ENCODE results near the gene ALDH3A1. TPM values are rescaled to one million over a fixed set of nuclear protein-coding genes. Genes with fewer than 3 reads are reported as not detected.

ALDH3A1 gene
- total and polyA plus RNA-seq, 2 of the 4 experiments (the other 2 are of a cell fraction) = not detected

DNA sequence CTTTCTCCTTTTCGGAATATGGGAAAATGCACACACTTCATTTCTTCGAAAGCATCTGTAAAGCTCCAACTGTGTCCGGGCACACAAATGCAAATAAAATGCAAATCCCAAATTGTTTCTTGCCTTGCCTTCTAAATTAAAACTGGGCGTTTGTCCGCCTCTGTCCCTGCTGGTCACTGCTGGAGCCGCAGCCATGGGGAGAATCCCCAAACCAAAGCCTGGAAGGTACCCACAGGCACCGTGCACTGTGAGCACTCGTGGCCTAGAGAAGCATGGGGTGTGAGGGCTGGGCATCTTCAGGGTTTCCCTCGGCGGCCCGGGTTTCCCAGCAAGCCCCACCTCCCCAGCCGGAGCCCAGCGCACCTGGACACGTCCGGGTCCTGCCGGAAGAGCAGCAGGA lies 34.6 kb downstream of the ALDH3A1 start:
- BruUV-seq (replicated peaks) = no TSS peak
- dilution Hi-C loops (cut with HindIII; ENCODE audit: low sequenced_read_pairs, unreplicated experiment) (no loop called here), intact Hi-C loops (cut with micrococcal nuclease) (no loop called here), in situ Hi-C loops (cut with MboI; ENCODE audit: low sequenced_read_pairs) (no loop called here)
- no peak overlapping the region for H2AK9ac ChIP-seq (replicated peaks; ENCODE audit: low read depth, low read length, poor library complexity)
- H3K27ac ChIP-seq (ENCODE audit: insufficient read depth, low read length) = no peak overlapping the region
- no peaks in the 10 kb centered on the region for H3K36me3 ChIP-seq (ENCODE audit: control insufficient read depth, insufficient read depth, low read length)
- no peak overlapping the region for H2BK20ac ChIP-seq (ENCODE audit: low read depth, low read length)
- 58% methylated on average over 2 of the region's 16 CpGs; no CpG with 5 or more reads in 1 of the 2 experiments for WGBS, 2 experiments (ENCODE audit: extremely low coverage in 2 of 2, insufficient read length in 1 of 2)
- H4K8ac ChIP-seq (ENCODE audit: low read depth in 2 of 2, low read length in 2 of 2) = no peak overlapping the region
- ChIA-PET CTCF (no interaction called here), POLR2A (ENCODE audit: unreplicated experiment) (no interaction called here)
- TF ChIP-seq, protein P1, sequence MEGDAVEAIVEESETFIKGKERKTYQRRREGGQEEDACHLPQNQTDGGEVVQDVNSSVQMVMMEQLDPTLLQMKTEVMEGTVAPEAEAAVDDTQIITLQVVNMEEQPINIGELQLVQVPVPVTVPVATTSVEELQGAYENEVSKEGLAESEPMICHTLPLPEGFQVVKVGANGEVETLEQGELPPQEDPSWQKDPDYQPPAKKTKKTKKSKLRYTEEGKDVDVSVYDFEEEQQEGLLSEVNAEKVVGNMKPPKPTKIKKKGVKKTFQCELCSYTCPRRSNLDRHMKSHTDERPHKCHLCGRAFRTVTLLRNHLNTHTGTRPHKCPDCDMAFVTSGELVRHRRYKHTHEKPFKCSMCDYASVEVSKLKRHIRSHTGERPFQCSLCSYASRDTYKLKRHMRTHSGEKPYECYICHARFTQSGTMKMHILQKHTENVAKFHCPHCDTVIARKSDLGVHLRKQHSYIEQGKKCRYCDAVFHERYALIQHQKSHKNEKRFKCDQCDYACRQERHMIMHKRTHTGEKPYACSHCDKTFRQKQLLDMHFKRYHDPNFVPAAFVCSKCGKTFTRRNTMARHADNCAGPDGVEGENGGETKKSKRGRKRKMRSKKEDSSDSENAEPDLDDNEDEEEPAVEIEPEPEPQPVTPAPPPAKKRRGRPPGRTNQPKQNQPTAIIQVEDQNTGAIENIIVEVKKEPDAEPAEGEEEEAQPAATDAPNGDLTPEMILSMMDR (conservative IDR thresholded peaks at IDR 0.05; ENCODE audit: low read depth, low read length) = 0 out of 2 replicates have a peak, but pooled peaks have one; percentile 11
- TF ChIP-seq CEBPB (IDR thresholded peaks at IDR 0.05; ENCODE audit: low read depth, low read length) = no peak
- TF ChIP-seq, protein P2, sequence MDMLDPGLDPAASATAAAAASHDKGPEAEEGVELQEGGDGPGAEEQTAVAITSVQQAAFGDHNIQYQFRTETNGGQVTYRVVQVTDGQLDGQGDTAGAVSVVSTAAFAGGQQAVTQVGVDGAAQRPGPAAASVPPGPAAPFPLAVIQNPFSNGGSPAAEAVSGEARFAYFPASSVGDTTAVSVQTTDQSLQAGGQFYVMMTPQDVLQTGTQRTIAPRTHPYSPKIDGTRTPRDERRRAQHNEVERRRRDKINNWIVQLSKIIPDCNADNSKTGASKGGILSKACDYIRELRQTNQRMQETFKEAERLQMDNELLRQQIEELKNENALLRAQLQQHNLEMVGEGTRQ (IDR thresholded peaks at IDR 0.05; ENCODE audit: low read depth, low read length) = no peak
- no peak overlapping the region for H3K18ac ChIP-seq (ENCODE audit: low read depth, low read length)
- no peaks in the 10 kb centered on the region for H3K79me1 ChIP-seq (ENCODE audit: low read depth in 1 of 2, low read length in 2 of 2)
- H3K4me2 ChIP-seq (ENCODE audit: low read depth, low read length) = no peak overlapping the region
- ATAC-seq (ENCODE audit: low read depth) (no peak), DNase-seq (no peak)
- H3K4me1 ChIP-seq (ENCODE audit: control insufficient read depth, insufficient read depth, low read length) = no peaks in the 10 kb centered on the region
- no peak overlapping the region for H2AFZ ChIP-seq (replicated peaks; ENCODE audit: low read length, poor library complexity)
- no peak overlapping the region for H3K4me3 ChIP-seq (ENCODE audit: insufficient read depth, low read depth, low read length)
- H3K23ac ChIP-seq (ENCODE audit: low read depth, low read length) = no peak overlapping the region
- no peak overlapping the region for H2BK120ac ChIP-seq (ENCODE audit: low read depth, low read length)
- H4K20me1 ChIP-seq (ENCODE audit: insufficient read depth, low read length) = no peaks in the 10 kb centered on the region
- no peaks in the 10 kb centered on the region for H3K9me1 ChIP-seq (ENCODE audit: insufficient read depth, low read length)
- H2BK15ac ChIP-seq (ENCODE audit: low read depth, low read length) = no peak overlapping the region
- H3K14ac ChIP-seq (replicated peaks; ENCODE audit: low read depth, low read length) = no peak overlapping the region
- H4K91ac ChIP-seq (ENCODE audit: insufficient read depth, low read depth, low read length) = no peak overlapping the region
- no peak overlapping the region for H3K9ac ChIP-seq (ENCODE audit: low read depth, low read length)
- no peak overlapping the region for H3K56ac ChIP-seq (ENCODE audit: extremely low read depth, insufficient read depth, low read length)
- no peaks in the 10 kb centered on the region for H3K9me3 ChIP-seq (ENCODE audit: control insufficient read depth, insufficient read depth, low read length)
- no peak overlapping the region for H3K4ac ChIP-seq (ENCODE audit: low read depth, low read length)
- H2AK5ac ChIP-seq (ENCODE audit: low read depth, low read length) = no peak overlapping the region
- H3K27me3 ChIP-seq (ENCODE audit: control insufficient read depth, insufficient read depth, low read length) = peaks cover 17% of the 10 kb centered on the region
- H2BK5ac ChIP-seq (ENCODE audit: low read depth, low read length, poor library complexity, severe bottlenecking) = no peak overlapping the region
- H4K5ac ChIP-seq (ENCODE audit: low read depth, low read length) = no peak overlapping the region
